Measurements from ENCODE around the gene ARHGEF5. TPM values are rescaled to one million over a fixed set of nuclear protein-coding genes. Genes with fewer than 3 reads are reported as not detected.
"Not testable (repeated sequence)": the region's sequence is repeated elsewhere in the genome, so short reads cannot be mapped to it uniquely, and the experiment has no call there.

The ARHGEF5 gene
- 4.8 TPM for polyA plus RNA-seq (2012; ENCODE audit: low read depth, missing spikeins)

- not testable (repeated sequence) for FAIRE-seq
These were observed at the start of gene ARHGEF5 for GRCh38 chr7:144355176-144355822. Gene ARHGEF5 (plus strand): TSS chr7:144355402. CDS start chr7:144362670, 7,268 bp downstream.

GRCh38 chr7:144309702-144310101 lies 45.5 kb upstream of the ARHGEF5 start:
- FAIRE-seq: peak; percentile 86
- not testable (repeated sequence) for DNase-seq (ENCODE audit: insufficient read length, low spot score)

More at GRCh38 chr7:144355176-144355822, at the start of gene ARHGEF5:
- DNase-seq (ENCODE audit: insufficient read length, low spot score): not testable (repeated sequence)

- peak; percentile 16 for FAIRE-seq
- not testable (repeated sequence) for DNase-seq (ENCODE audit: insufficient read length, low spot score)
These were observed 44.0 kb upstream of the ARHGEF5 start for GRCh38 chr7:144311218-144311617.

GRCh38 chr7:144311872-144312469 lies 43.2 kb upstream of the ARHGEF5 start, which contains the start of gene OR2A1:
Gene OR2A1 (plus strand): TSS chr7:144312419. CDS start chr7:144318125, 5,706 bp downstream.
- FAIRE-seq: peak; percentile 54
- DNase-seq (ENCODE audit: insufficient read length, low spot score): not testable (repeated sequence)

GRCh38 chr7:144317537-144317936 lies 37.7 kb upstream of the ARHGEF5 start:
- not testable (repeated sequence) for FAIRE-seq; DNase-seq (ENCODE audit: insufficient read length, low spot score)

GRCh38 chr7:144319547-144319946 lies 35.7 kb upstream of the ARHGEF5 start:
- not testable (repeated sequence) for FAIRE-seq

GRCh38 chr7:144321677-144322206 lies 33.5 kb upstream of the ARHGEF5 start:
- not testable (repeated sequence) for DNase-seq (ENCODE audit: insufficient read length, low spot score)
- FAIRE-seq: peak; percentile 26

More at GRCh38 chr7:144319547-144319946, 35.7 kb upstream of the ARHGEF5 start:
- DNase-seq (ENCODE audit: insufficient read length, low spot score): not testable (repeated sequence)

GRCh38 chr7:144323359-144323758 lies 31.8 kb upstream of the ARHGEF5 start:
- peak; percentile 74 for FAIRE-seq

GRCh38 chr7:144325868-144326267 lies 29.3 kb upstream of the ARHGEF5 start:
- not testable (repeated sequence) for DNase-seq (ENCODE audit: insufficient read length, low spot score)
- FAIRE-seq: peak; percentile 71

More at GRCh38 chr7:144323359-144323758, 31.8 kb upstream of the ARHGEF5 start:
- DNase-seq (ENCODE audit: insufficient read length, low spot score): not testable (repeated sequence)

- not testable (repeated sequence) for DNase-seq (ENCODE audit: insufficient read length, low spot score)
- FAIRE-seq: peak; percentile 31
These were observed 25.2 kb upstream of the ARHGEF5 start for GRCh38 chr7:144330044-144330443.

GRCh38 chr7:144331221-144331995 lies 23.8 kb upstream of the ARHGEF5 start:
- DNase-seq (ENCODE audit: insufficient read length, low spot score): not testable (repeated sequence)
- FAIRE-seq: peak; percentile 90

GRCh38 chr7:144331996-144332288 lies 23.3 kb upstream of the ARHGEF5 start:
- FAIRE-seq; DNase-seq (ENCODE audit: insufficient read length, low spot score): not testable (repeated sequence)

- DNase-seq (ENCODE audit: insufficient read length, low spot score): not testable (repeated sequence)
- FAIRE-seq: peak; percentile 89
These were observed 6.6 kb upstream of the ARHGEF5 start for GRCh38 chr7:144348625-144349024.

- FAIRE-seq: peak; percentile 50
- DNase-seq (ENCODE audit: insufficient read length, low spot score): not testable (repeated sequence)
These were observed 3.5 kb upstream of the ARHGEF5 start for GRCh38 chr7:144351667-144352066.

GRCh38 chr7:144356185-144356584 lies 983 bp downstream of the ARHGEF5 start:
- not testable (repeated sequence) for FAIRE-seq; DNase-seq (ENCODE audit: insufficient read length, low spot score)

- not testable (repeated sequence) for FAIRE-seq
These were observed 1.7 kb downstream of the ARHGEF5 start for GRCh38 chr7:144356860-144357259.

GRCh38 chr7:144362061-144362460 lies 6.9 kb downstream of the ARHGEF5 start:
- not testable (repeated sequence) for DNase-seq (ENCODE audit: insufficient read length, low spot score); FAIRE-seq

More at GRCh38 chr7:144356860-144357259, 1.7 kb downstream of the ARHGEF5 start:
- DNase-seq (ENCODE audit: insufficient read length, low spot score): not testable (repeated sequence)

- not testable (repeated sequence) for DNase-seq (ENCODE audit: insufficient read length, low spot score); FAIRE-seq
These were observed 10.3 kb downstream of the ARHGEF5 start for GRCh38 chr7:144365523-144365922.

GRCh38 chr7:144367250-144367649 lies 12.0 kb downstream of the ARHGEF5 start:
- not testable (repeated sequence) for FAIRE-seq; DNase-seq (ENCODE audit: insufficient read length, low spot score)

GRCh38 chr7:144369221-144369620 lies 14.0 kb downstream of the ARHGEF5 start:
- not testable (repeated sequence) for DNase-seq (ENCODE audit: insufficient read length, low spot score)
- peak; percentile 13 for FAIRE-seq

All from GM12891 (cell line).